Measurements from ENCODE around the gene PACRG.
"Not testable (repeated sequence)": the region's sequence is repeated elsewhere in the genome, so short reads cannot be mapped to it uniquely, and the experiment has no call there.

PACRG gene

GRCh38 chr6:162957062-162957461 is 229.3 kb downstream of the PACRG start:
- no peak for DNase-seq

- DNase-seq = no peak
These were observed 233.1 kb downstream of the PACRG start for GRCh38 chr6:162960679-162961457.

- no peak for DNase-seq
These were observed 234.3 kb downstream of the PACRG start for GRCh38 chr6:162962093-162962492.

GRCh38 chr6:162963861-162964260 is 236.1 kb downstream of the PACRG start:
- DNase-seq = no peak

GRCh38 chr6:162964488-162965140 is 236.8 kb downstream of the PACRG start:
- no peak for DNase-seq

- no peak for DNase-seq
These were observed 237.6 kb downstream of the PACRG start for GRCh38 chr6:162965366-162965765.

GRCh38 chr6:162970246-162970645 is 242.5 kb downstream of the PACRG start:
- no peak for DNase-seq

- DNase-seq = no peak
These were observed 243.6 kb downstream of the PACRG start for GRCh38 chr6:162971356-162971755.

GRCh38 chr6:162973151-162973872 is 245.5 kb downstream of the PACRG start:
- no peak for DNase-seq

GRCh38 chr6:162973980-162974379 is 246.2 kb downstream of the PACRG start:
- DNase-seq = no peak

GRCh38 chr6:162974685-162975084 is 246.9 kb downstream of the PACRG start:
- DNase-seq = no peak

GRCh38 chr6:162976141-162976540 is 248.4 kb downstream of the PACRG start:
- DNase-seq = no peak

GRCh38 chr6:162983234-162983633 is 255.5 kb downstream of the PACRG start:
- not testable (repeated sequence) for DNase-seq

GRCh38 chr6:162998777-162999176 is 271.0 kb downstream of the PACRG start:
- no peak for DNase-seq

GRCh38 chr6:162999575-163000285 is 272.0 kb downstream of the PACRG start:
- no peak for DNase-seq

GRCh38 chr6:163001330-163001729 is 273.6 kb downstream of the PACRG start:
- DNase-seq = no peak

- no peak for DNase-seq
These were observed 280.4 kb downstream of the PACRG start for GRCh38 chr6:163008186-163008585.

GRCh38 chr6:163008626-163009025 is 280.9 kb downstream of the PACRG start:
- no peak for DNase-seq

- DNase-seq = no peak
These were observed 282.4 kb downstream of the PACRG start for GRCh38 chr6:163010145-163010544.

- no peak for DNase-seq
These were observed 287.0 kb downstream of the PACRG start for GRCh38 chr6:163014736-163015135.

- no peak for DNase-seq
These were observed 290.0 kb downstream of the PACRG start for GRCh38 chr6:163017801-163018200.

GRCh38 chr6:163019926-163020325 is 292.2 kb downstream of the PACRG start:
- no peak for DNase-seq

- no peak for DNase-seq
These were observed 293.3 kb downstream of the PACRG start for GRCh38 chr6:163021054-163021453.

All from activated T-cell treated with anti-CD3 and anti-CD28 coated beads, Interleukin-2, amount 50 U/mL, for 48 hours (primary cell).